ENCODE results near the gene BLOC1S6. TPM values are rescaled to one million over a fixed set of nuclear protein-coding genes. Genes with fewer than 3 reads are reported as not detected.
"Not testable (repeated sequence)": the region's sequence is repeated elsewhere in the genome, so short reads cannot be mapped to it uniquely, and the experiment has no call there.

Gene BLOC1S6
- total and polyA plus RNA-seq, 5 experiments from 2014 or later: 50.9 to 62.1 (median 58.8) TPM

DNA sequence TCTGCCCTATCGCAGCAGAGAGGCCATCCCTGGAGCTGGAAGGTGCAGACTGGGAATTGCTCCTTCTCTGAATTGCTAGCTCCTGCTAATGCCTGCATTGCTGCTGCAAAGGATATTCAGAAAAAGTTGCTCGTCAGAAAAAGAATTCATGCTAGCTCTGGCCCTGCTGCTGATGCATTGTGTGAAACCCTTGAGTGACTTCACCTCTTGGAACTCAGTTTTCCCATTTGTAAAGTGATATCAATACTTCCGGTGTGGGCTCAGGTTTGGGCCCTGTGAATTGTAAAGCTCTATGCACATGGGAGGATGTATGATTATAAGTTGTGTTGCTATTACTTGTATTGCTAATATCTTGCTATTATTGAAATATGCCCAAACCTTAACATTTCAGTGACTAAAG lies 59.0 kb downstream of the BLOC1S6 start:
- Mint-ChIP-seq H3K27ac (peak overlapping the region in 2 of 10 donors; percentile 7 to 57), H3K9me3 (no peaks in the 10 kb centered on the region), H3K27me3 (no peaks in the 10 kb centered on the region), H3K36me3 (peaks cover 4 to 22% (median 7%) of the 10 kb centered on the region in 3 donors), H3K4me1 (peaks cover 30 to 71% (median 63%) of the 10 kb centered on the region in 4 donors), H3K4me3 (no peak overlapping the region)
- POLR2A ChIA-PET: no interaction called here
- no peak for ATAC-seq
- DNase-seq: no peak

- Mint-ChIP-seq H3K27ac (no peak overlapping the region), H3K4me1 (peaks cover 26 to 63% (median 56%) of the 10 kb centered on the region in 4 donors), H3K9me3 (no peaks in the 10 kb centered on the region), H3K36me3 (peaks cover 4 to 17% (median 11%) of the 10 kb centered on the region in 3 donors), H3K4me3 (no peak overlapping the region), H3K27me3 (no peaks in the 10 kb centered on the region)
- ATAC-seq: no peak
- POLR2A ChIA-PET: no interaction called here
- no peak for DNase-seq
Measured at GRCh38 chr15:45647828-45648227, 60.6 kb downstream of the BLOC1S6 start.

- Mint-ChIP-seq H3K27ac (peak overlapping the region in 6 of 10 donors; percentile 2 to 67 (median 28)), H3K27me3 (no peaks in the 10 kb centered on the region), H3K4me3 (peak overlapping the region in 5 of 10 donors; percentile 6 to 51 (median 11)), H3K4me1 (peaks cover 30 to 65% (median 62%) of the 10 kb centered on the region in 4 donors), H3K9me3 (no peaks in the 10 kb centered on the region), H3K36me3 (peaks cover 4 to 14% (median 11%) of the 10 kb centered on the region in 3 donors)
- DNase-seq (no peak), ATAC-seq (no peak)
- POLR2A ChIA-PET: no interaction called here
Measured at GRCh38 chr15:45648521-45649200, 61.5 kb downstream of the BLOC1S6 start.

DNA sequence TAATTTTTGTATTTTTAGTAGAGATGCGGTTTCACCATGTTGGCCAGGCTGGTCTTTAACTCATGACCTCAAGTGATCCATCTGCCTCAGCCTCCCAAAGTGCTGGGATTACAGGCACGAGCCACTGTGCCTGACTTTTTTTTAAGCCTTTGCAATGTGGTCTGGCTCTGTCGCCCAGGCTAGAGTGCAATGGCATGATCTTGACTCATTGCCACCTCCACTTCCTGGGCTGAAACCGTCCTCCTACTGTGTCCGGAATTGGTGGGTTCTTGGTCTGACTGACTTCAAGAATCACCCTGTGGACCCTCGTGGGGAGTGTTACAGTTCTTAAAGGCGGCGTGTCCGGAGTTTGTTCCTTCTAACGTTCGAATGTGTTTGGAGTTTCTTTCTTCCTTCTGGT lies 62.8 kb downstream of the BLOC1S6 start:
- DNase-seq, POLR2A ChIA-PET, H3K27me3 Mint-ChIP-seq, H3K9me3 Mint-ChIP-seq, ATAC-seq: not testable (repeated sequence)
- Mint-ChIP-seq H3K36me3 (peaks cover 4 to 11% (median 11%) of the 10 kb centered on the region in 3 donors), H3K4me1 (peaks cover 32 to 68% (median 63%) of the 10 kb centered on the region in 4 donors), H3K27ac (peak overlapping the region in 4 of 10 donors; percentile 56 to 79 (median 62)), H3K4me3 (peak overlapping the region in 1 of 10 donors; percentile 37)

- Mint-ChIP-seq H3K27ac (no peak overlapping the region), H3K27me3 (no peaks in the 10 kb centered on the region), H3K36me3 (peaks cover 4 to 11% (median 11%) of the 10 kb centered on the region in 3 donors), H3K4me1 (peaks cover 26 to 62% (median 56%) of the 10 kb centered on the region in 4 donors), H3K9me3 (no peaks in the 10 kb centered on the region), H3K4me3 (no peak overlapping the region)
- POLR2A ChIA-PET: interaction anchor here (0.6 kb wide), 1 partner anchor 17 kb away, joined by 8 read pairs; no protein-coding TSS in a partner anchor
- DNase-seq: no peak
- no peak for ATAC-seq
Measured at GRCh38 chr15:45650889-45651525, 63.8 kb downstream of the BLOC1S6 start.

GRCh38 chr15:45653702-45654424 lies 66.7 kb downstream of the BLOC1S6 start:
- Mint-ChIP-seq H3K27me3 (no peaks in the 10 kb centered on the region), H3K4me3 (no peak overlapping the region), H3K9me3 (no peaks in the 10 kb centered on the region), H3K4me1 (peaks cover 28 to 67% (median 48%) of the 10 kb centered on the region in 4 donors), H3K27ac (peak overlapping the region in 1 of 10 donors; percentile 31), H3K36me3 (peaks cover 4 to 11% (median 11%) of the 10 kb centered on the region in 3 donors)
- ATAC-seq (no peak), DNase-seq (no peak)
- POLR2A ChIA-PET: no interaction called here

DNA sequence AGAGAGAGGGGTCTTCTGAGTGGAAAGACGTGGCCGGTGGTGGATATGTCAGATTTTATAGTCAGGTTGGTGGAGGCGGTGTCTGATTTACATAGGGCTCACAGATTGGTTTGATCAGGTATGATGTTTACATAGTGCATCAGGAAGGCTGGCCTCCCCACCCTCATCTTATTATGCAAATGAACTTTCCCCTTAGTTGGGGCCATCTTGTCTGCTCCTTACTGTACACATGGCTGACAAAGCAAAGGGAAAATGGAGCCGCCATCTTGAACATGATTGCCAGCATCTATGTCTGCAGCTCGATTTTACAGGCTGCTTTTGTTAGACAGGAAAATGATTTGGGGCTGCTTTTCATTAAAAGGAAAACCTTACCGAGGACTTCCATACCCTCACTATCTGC lies 67.6 kb downstream of the BLOC1S6 start:
- peaks cover 31 to 68% (median 44%) of the 10 kb centered on the region in 4 donors for H3K4me1 Mint-ChIP-seq

DNA sequence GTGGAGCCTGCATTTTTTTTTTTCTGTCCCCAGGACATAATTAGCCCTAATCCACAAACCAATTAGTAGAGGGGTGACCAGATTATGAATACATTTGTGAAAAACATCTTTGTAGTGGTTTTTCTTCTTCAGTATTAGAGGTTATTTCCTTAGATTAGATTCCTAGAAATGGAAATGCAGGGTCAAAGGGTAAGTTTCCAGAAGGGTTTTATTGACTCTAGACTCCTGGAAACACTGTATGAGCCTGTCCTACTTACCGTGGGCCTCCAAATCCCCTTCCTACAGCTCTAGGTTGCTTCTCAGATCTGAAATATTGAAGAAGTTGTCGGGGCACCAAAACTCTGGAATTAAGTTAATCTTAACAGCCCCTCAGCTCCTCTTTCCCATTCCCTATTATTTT lies 70.1 kb downstream of the BLOC1S6 start:
- POLR2A ChIA-PET: no interaction called here
- Mint-ChIP-seq H3K4me3 (no peak overlapping the region), H3K27me3 (no peaks in the 10 kb centered on the region), H3K4me1 (peaks cover 27 to 57% (median 33%) of the 10 kb centered on the region in 4 donors), H3K27ac (peak overlapping the region in 3 of 10 donors; percentile 24 to 64 (median 39)), H3K36me3 (peaks cover 0 to 36% (median 15%) of the 10 kb centered on the region in 3 donors), H3K9me3 (no peaks in the 10 kb centered on the region)
- ATAC-seq: no peak
- no peak for DNase-seq

More for the DNA sequence above, 67.6 kb downstream of the BLOC1S6 start:
- peak overlapping the region in 1 of 10 donors; percentile 70 for H3K27ac Mint-ChIP-seq
- no peaks in the 10 kb centered on the region for H3K9me3 Mint-ChIP-seq
- H3K36me3 Mint-ChIP-seq: peaks cover 4 to 20% (median 14%) of the 10 kb centered on the region in 3 donors
- H3K4me3 Mint-ChIP-seq: peak overlapping the region in 1 of 10 donors; percentile 21
- H3K27me3 Mint-ChIP-seq: no peaks in the 10 kb centered on the region
- no peak for ATAC-seq
- DNase-seq: no peak
- POLR2A ChIA-PET: no interaction called here

- Mint-ChIP-seq H3K27me3 (no peaks in the 10 kb centered on the region), H3K27ac (peak overlapping the region in 3 of 10 donors; percentile 32 to 79 (median 39))
Measured at GRCh38 chr15:45657764-45658545, 70.8 kb downstream of the BLOC1S6 start.

More at GRCh38 chr15:45657764-45658545, 70.8 kb downstream of the BLOC1S6 start:
- H3K9me3 Mint-ChIP-seq: no peaks in the 10 kb centered on the region
- no peak overlapping the region for H3K4me3 Mint-ChIP-seq
- DNase-seq: no peak
- POLR2A ChIA-PET: no interaction called here
- peaks cover 21 to 54% (median 31%) of the 10 kb centered on the region in 4 donors for H3K4me1 Mint-ChIP-seq
- peaks cover 0 to 41% (median 17%) of the 10 kb centered on the region in 3 donors for H3K36me3 Mint-ChIP-seq
- no peak for ATAC-seq

Data from naive thymus-derived CD8-positive, alpha-beta T cell (primary cell).